PFSK-1 (cell line): ENCODE results near the gene CPA3.

ENCODE experiments used
- POLR2AphosphoS5 ChIP-seq: IDR thresholded peaks from 2 replicates; pipeline ENCODE4 v1.6.1; 2012; ENCODE audit warnings: low read depth, mild to moderate bottlenecking, control low read depth, low read length, moderate library complexity
- SIN3A ChIP-seq: IDR thresholded peaks from 2 replicates; pipeline ENCODE4 v1.6.1; 2012; ENCODE audit warnings: mild to moderate bottlenecking, low read length, moderate library complexity, borderline replicate concordance; ENCODE audit not compliant: insufficient read depth
- TAF1 ChIP-seq: IDR thresholded peaks from 2 replicates; pipeline ENCODE4 v1.6.1; 2012; ENCODE audit warnings: low read length, control low read depth, borderline replicate concordance; ENCODE audit not compliant: insufficient read depth
- TF ChIP-seq, protein P1 (sequence below), 2 experiments: IDR thresholded peaks; 2 replicates each; pipeline versions ENCODE4 v1.6.1 to v1.8.0; 2011 to 2012; ENCODE audit warnings: low read depth in 2 of 2, low read length in 2 of 2, control low read depth in 1 of 2, inconsistent platforms in 1 of 2, mild to moderate bottlenecking in 1 of 2, moderate library complexity in 1 of 2; ENCODE audit not compliant: insufficient read depth in 1 of 2

DNA sequence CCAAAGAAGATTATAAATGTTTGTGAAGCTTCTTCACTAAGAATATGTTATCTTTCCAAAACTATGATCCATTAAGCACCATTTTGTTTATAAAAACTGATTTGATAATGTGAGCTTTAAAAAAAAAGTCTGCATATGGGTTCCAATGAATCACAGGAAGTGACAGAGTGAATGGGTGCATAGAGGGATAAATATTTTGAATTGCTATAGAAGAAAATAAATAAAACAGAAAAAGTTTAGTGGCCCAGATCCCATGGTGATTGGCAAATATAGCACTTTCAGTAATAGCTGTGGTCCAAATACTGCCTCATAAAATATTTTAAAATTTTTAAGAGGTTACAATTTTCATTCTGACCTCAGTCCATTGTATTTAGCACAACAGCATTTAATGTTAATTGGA, 19.2 kb downstream of the CPA3 start:
- no peak for TF ChIP-seq POLR2AphosphoS5
- TF ChIP-seq TAF1: no peak
- TF ChIP-seq, protein P1, sequence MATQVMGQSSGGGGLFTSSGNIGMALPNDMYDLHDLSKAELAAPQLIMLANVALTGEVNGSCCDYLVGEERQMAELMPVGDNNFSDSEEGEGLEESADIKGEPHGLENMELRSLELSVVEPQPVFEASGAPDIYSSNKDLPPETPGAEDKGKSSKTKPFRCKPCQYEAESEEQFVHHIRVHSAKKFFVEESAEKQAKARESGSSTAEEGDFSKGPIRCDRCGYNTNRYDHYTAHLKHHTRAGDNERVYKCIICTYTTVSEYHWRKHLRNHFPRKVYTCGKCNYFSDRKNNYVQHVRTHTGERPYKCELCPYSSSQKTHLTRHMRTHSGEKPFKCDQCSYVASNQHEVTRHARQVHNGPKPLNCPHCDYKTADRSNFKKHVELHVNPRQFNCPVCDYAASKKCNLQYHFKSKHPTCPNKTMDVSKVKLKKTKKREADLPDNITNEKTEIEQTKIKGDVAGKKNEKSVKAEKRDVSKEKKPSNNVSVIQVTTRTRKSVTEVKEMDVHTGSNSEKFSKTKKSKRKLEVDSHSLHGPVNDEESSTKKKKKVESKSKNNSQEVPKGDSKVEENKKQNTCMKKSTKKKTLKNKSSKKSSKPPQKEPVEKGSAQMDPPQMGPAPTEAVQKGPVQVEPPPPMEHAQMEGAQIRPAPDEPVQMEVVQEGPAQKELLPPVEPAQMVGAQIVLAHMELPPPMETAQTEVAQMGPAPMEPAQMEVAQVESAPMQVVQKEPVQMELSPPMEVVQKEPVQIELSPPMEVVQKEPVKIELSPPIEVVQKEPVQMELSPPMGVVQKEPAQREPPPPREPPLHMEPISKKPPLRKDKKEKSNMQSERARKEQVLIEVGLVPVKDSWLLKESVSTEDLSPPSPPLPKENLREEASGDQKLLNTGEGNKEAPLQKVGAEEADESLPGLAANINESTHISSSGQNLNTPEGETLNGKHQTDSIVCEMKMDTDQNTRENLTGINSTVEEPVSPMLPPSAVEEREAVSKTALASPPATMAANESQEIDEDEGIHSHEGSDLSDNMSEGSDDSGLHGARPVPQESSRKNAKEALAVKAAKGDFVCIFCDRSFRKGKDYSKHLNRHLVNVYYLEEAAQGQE (IDR thresholded peaks at IDR 0.05; ENCODE audit: insufficient read depth in 1 of 2, low read depth in 2 of 2, low read length in 2 of 2): no peak
- no peak for TF ChIP-seq SIN3A
